NB4 (cell line): ENCODE data around the gene NMT1.

Experiments used
- DNase-seq: peaks from one replicate; pipeline ENCODE4 v3.0.0; 2010; ENCODE audit warnings: low read depth
- H3K4me3 ChIP-seq: one replicate; pipeline ENCODE4 v1.5.1; 2011; ENCODE audit warnings: mild to moderate bottlenecking, low read depth, low read length, moderate library complexity
- CTCF ChIP-seq: IDR thresholded peaks from one replicate; pipeline ENCODE4 v1.5.1; 2012; ENCODE audit warnings: low read depth, low read length
- MAX ChIP-seq: IDR thresholded peaks from 2 replicates; pipeline ENCODE4 v1.6.1; 2011; ENCODE audit warnings: low read depth, low read length
- MYC ChIP-seq: IDR thresholded peaks from 2 replicates; pipeline ENCODE4 v1.6.1; 2011; ENCODE audit warnings: low read depth, low read length
- POLR2A ChIP-seq: IDR thresholded peaks from 2 replicates; pipeline ENCODE4 v1.6.1; 2011; ENCODE audit warnings: mild to moderate bottlenecking; ENCODE audit not compliant: insufficient read length; ENCODE audit errors: extremely low read depth

Gene NMT1

GRCh38 chr17:45060797-45061605 lies at the start of gene NMT1:
Gene NMT1, plus strand, starts transcription at chr17:45061317. Its CDS starts 13 bp downstream, at chr17:45061330.
- H3K4me3 ChIP-seq: peak within 1 kb of the TSS; percentile 98
- TF ChIP-seq POLR2A (peak; percentile 83), MYC (peak; percentile 97), CTCF (no peak), MAX (peak; percentile 83)
- peak; percentile 99 for DNase-seq

- TF ChIP-seq MYC (no peak), MAX (no peak), POLR2A (no peak), CTCF (no peak)
- no peak for DNase-seq
- H3K4me3 ChIP-seq: no peak overlapping the region
These were observed 49.4 kb upstream of the NMT1 start for GRCh38 chr17:45011767-45012166.

DNA sequence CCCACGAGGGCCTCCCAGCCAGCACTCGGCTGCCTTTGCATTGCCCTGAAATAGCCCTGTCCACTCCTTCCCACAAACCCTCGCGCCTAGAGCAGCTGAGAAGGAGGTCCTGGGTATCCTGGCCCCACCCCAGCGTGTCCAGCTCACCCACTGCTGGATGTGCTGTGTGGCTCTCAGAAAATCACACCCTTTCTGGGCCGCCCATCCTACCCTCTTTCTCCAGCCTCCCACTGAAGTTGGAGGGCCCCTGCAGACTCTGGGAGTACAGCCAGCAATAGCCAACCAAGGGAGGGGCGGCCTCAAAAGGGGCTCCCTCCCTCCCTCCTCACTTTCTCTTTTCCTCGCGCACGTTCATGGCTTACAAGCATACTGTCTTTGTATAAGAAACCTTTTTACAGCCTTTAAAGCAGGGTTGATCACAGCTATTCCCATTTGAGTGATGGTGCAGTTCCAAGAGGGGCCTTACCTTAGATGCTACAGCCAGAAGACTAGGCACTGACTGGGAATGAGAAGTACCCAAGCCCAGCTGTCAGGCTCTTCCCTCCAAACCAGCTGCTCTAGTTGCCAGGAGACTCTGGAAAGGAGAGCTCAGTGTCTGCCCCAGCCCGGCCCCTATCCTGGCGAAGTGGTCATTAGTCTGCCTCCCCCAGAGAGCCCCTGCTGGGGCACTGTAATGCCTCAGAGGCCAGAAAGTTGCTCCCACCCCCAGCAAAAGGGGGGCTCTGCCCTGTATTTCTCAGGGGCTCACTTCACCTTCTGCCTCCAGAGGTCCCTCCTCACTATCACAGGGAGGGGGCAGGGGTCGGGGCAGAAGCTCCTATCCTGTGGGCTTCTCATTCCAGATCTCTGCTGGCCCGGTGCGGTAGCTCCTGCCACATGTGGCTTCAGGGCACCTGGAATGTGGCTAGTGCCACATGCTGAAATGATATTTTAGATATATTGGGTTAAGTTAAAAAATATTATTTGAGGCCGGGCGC lies 47.8 kb upstream of the NMT1 start:
- H3K4me3 ChIP-seq: no peak overlapping the region
- no peak for TF ChIP-seq CTCF
- TF ChIP-seq MAX: no peak
- no peak for TF ChIP-seq MYC
- TF ChIP-seq POLR2A: no peak
- DNase-seq: no peak

DNA sequence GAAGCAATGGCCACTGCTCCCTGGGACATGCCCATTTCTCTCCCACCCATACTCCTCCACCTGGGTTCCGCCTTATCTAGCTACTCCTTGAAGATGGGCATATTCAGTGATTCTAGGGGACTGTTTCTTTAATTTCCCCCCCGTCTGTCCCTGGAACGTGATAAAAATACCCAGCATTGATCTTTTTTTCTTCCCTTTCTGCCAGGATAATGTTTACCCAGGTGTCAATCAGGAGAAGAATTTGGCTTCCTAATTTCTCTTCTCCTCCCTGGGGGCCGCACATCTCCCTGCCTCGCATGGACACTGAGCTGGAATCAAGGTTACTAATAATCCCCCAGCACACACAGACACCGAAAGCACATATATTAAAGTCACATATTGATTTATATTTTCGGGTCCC lies 44.9 kb upstream of the NMT1 start:
- no peak for TF ChIP-seq POLR2A
- TF ChIP-seq MAX: no peak
- TF ChIP-seq CTCF: no peak
- TF ChIP-seq MYC: no peak
- DNase-seq: no peak
- H3K4me3 ChIP-seq: no peak overlapping the region

- peak; percentile 53 for TF ChIP-seq CTCF
- TF ChIP-seq POLR2A: no peak
- peak; percentile 39 for DNase-seq
These were observed 44.3 kb upstream of the NMT1 start for GRCh38 chr17:45016823-45017222.

More at GRCh38 chr17:45016823-45017222, 44.3 kb upstream of the NMT1 start:
- H3K4me3 ChIP-seq: no peak overlapping the region
